Retinal pigment epithelial cell (primary cell): ENCODE data around the gene DEFB124.
"Not testable (repeated sequence)": the region's sequence is repeated elsewhere in the genome, so short reads cannot be mapped to it uniquely, and the experiment has no call there.

Experiments used
- DNase-seq: peaks from one replicate; pipeline ENCODE4 v3.0.0-alpha.2; 2010; ENCODE audit warnings: low read depth
- H3K4me3 ChIP-seq: 2 replicates; pipeline ENCODE4 v1.5.1; 2011; ENCODE audit warnings: mild to moderate bottlenecking, low read length, control low read depth, moderate library complexity
- TF ChIP-seq, protein P1 (sequence below): conservative IDR thresholded peaks from 2 replicates; pipeline ENCODE4 v1.5.1; 2011; ENCODE audit warnings: low read depth, low read length, control low read depth, inconsistent platforms

Gene DEFB124

GRCh38 chr20:31473331-31474096, 1.4 kb downstream of the DEFB124 start:
- no peak for DNase-seq
- no peak overlapping the region for H3K4me3 ChIP-seq
- TF ChIP-seq, protein P1, sequence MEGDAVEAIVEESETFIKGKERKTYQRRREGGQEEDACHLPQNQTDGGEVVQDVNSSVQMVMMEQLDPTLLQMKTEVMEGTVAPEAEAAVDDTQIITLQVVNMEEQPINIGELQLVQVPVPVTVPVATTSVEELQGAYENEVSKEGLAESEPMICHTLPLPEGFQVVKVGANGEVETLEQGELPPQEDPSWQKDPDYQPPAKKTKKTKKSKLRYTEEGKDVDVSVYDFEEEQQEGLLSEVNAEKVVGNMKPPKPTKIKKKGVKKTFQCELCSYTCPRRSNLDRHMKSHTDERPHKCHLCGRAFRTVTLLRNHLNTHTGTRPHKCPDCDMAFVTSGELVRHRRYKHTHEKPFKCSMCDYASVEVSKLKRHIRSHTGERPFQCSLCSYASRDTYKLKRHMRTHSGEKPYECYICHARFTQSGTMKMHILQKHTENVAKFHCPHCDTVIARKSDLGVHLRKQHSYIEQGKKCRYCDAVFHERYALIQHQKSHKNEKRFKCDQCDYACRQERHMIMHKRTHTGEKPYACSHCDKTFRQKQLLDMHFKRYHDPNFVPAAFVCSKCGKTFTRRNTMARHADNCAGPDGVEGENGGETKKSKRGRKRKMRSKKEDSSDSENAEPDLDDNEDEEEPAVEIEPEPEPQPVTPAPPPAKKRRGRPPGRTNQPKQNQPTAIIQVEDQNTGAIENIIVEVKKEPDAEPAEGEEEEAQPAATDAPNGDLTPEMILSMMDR = no peak

DNA sequence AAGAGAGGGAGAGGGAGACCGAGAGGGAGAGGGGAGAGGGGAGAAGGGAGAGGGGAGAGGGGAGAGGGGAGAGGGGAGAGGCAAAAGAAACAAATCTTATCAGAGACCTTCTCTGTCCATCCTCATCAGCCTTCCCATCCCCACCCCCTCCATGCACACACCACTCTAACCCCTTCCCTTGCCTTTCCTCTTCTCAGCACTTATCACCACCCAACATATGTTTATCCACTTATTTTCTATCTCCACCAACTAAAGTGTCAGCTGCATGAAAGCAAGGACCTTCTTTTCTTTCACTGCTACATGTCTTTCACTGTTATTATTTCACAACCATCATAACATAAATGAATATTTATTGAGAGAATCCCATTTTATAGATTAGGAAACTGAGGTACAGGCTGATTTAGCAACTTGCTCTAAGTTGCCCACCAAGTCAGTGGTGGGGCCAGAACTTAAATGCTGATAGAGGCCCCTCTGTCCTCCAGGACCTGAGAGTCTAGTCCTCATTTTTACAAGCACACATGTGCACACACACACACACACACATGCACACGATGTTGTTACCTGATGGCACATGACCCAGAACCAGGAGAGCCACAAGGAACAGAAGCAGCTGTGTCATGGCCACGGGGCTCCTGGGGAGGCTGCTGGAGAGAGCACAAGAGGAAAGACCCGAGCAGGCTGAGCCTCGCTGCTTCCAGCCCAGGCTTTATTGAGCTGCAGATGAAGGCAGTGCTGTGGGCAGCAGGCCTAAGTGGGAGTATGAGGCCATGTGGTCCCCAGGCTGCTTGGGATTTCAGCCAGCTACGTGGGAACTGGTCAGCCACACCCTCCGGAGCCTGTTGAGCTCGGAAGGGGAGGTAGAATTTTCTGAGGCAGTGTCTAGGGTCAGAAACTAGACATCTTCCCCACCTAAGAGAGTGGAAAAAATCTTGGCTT, 2.3 kb downstream of the DEFB124 start:
- DNase-seq = no peak
- no peak overlapping the region for H3K4me3 ChIP-seq
- TF ChIP-seq, protein P1 = no peak

- not testable (repeated sequence) for DNase-seq, H3K4me3 ChIP-seq
Observed at GRCh38 chr20:31470946-31471345, 4.0 kb downstream of the DEFB124 start.

DNA sequence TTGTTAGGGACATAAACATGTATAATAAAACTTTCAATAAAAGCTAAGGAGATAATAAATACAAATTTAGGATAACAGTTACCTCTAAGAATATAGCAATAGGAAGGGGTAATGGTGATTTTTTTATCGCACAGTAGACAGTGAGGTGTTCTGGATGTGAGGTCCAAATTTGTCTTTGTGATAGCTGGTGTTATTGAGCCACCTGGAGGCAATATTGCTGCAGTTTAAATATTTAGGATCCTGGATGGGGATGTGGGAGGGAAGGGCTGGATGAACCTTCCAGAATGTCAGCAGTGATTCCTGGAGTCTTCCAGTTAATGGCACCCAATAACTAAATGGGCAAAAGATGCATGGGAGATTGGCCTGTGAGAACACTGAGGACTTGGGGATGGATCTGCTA, 20.6 kb downstream of the DEFB124 start:
- TF ChIP-seq, protein P1 = no peak
- no peak overlapping the region for H3K4me3 ChIP-seq
- no peak for DNase-seq

GRCh38 chr20:31452575-31452974, 22.4 kb downstream of the DEFB124 start:
- H3K4me3 ChIP-seq = no peak overlapping the region
- DNase-seq = no peak
- TF ChIP-seq, protein P1 = no peak

DNA sequence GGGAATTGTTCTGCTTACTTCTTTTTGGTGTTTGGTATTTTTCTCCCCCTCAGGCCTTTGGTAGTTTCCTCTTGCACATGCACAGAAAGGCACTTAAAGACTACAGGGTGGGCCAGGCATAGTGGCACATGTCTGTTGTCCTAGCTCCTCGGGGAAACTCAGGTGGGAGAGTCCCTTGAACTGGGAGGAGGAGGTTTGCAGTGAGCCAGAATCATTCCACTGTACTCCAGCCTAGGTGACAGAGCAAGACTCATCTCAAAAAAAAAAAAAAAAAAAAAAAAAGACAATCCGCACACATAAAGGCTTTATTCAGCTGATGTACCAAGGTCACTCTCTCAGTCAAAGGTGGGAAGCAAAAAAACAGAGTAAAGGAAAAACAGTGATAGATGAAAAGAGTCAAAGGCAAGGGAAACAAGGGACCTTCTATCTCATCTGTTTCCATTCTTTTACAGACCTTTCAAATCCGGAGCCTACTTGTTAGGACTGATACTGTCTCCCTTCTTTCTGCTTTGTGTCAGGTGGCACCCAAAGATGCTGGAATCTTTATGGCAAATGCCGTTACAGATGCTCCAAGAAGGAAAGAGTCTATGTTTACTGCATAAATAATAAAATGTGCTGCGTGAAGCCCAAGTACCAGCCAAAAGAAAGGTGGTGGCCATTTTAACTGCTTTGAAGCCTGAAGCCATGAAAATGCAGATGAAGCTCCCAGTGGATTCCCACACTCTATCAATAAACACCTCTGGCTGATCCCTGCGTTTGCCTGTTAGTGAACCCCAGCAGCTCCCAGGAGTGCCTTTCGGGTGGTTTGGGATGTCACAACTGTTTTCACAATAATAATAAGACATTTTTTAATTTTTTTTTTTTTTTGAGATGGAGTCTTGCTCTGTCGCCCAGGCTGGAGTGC, 25.2 kb downstream of the DEFB124 start:
- no peak for DNase-seq
- TF ChIP-seq, protein P1 = no peak

More for the DNA sequence above, 25.2 kb downstream of the DEFB124 start:
- H3K4me3 ChIP-seq = no peak overlapping the region
